Iris pigment epithelial cell (primary cell): ENCODE results near the gene SMPD3.
A peak's percentile ranks its signal among the peaks of the same experiment; 100 is the strongest.

Source experiments
- DNase-seq: peaks from one replicate; pipeline ENCODE4 v3.0.0-alpha.2; 2011; ENCODE audit warnings: low read depth

SMPD3 gene

DNA sequence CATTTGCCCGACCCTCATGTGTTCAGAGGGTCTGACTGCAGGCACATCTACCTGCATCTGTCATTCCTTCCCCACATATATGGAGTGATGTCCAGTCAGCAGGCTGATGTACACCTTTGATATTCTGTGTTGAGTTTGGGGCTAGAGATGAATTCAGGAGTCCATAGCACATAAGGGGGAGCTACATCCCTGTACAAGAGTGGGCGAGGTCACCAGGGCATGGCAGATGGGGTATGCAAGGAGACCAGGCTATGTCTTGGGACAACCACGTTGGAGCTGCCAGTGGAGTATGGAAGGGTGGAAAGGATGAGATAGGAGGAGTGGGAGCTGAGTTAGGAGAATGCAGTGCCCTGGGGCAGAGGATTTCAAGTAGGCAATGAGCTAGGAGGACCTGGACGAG, 15.0 kb downstream of the SMPD3 start:
- DNase-seq: no peak

DNA sequence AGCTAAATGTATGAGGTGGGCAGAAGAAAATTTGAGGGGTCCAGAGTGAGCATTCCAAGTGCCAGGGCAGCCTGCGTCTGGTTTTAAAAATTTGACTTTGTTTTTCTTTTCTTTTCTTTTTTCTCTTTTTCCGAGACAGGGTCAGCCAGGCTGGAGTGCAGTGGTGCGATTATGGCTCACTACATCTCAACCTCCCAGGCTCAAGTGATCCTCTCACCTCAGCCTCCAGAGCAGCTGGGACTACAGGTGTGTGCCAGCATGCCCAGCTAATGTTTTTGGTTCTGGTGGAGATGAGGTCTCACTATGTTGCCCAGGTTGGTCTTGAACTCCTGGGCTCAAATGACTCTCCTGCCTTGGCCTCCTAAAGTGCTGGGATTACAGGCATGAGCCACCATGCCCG, 15.6 kb downstream of the SMPD3 start:
- no peak for DNase-seq

DNA sequence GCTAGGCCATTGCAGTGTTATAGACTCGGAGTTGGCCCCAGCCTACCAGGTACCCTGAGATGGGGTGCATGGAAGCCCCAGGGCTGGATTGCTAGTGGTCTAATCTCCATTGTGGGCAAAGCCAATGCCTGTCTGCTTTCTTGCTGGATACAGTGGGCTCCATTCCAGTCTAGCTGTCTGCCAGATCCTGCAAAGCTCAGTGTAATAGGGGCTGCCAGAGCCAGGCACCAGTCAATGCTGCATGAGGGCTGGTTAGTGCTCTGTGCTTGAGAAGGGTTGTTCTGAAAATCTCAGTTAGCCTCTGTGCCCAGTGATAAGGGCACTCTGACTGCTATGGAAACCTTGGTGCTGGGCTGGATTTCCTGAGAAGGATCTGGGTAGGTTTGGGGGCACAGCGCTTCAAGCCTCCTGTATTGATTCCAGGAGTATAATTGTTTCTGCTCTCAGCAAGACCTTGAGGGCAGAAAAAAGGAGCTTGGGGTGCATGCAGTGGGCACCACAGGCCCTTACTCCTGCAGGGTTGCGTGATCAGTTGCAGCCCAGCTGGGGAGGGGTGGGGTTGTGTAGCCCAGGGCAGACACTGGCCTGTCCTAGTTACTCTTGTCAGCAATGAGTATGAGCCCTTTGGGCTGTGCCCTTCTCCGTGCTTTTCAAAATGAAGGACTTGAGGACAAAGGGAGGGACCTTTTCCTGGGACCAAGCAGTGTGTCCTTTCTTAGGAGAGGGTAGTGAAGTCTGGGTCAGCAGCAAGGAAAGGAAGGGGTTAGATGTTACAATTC, 19.0 kb downstream of the SMPD3 start:
- DNase-seq: no peak

DNA sequence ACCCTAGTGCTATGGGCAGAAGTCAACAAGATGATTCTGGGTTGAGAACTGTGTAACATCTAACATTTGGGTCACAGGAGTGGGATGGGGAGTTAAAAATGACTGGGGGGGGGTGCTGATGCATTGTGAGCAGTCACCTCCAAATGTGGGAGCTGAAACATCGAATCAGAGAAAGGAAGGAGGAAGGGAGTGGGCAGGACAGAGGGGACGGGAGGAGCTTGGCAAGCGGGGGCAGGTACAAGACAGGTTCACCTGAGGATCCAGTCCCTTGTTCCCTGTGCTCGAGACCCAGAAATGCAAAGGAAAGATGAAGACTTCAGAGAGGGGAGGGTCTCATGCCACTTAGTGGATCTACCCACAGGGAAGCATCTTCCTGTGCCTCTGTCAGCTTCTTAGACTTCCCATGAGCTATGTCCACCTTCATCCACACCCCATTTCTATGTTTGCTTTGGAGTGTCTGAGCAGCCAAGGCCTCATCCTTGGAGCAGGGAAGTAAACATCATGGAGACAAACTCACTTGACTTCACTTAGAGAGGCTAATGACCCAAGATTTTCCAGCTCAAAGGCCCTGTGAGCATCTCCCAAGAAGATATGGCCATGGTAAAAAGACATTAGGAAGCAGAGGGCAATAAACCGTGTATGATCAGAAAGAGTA, 20.5 kb downstream of the SMPD3 start:
- DNase-seq: no peak

DNA sequence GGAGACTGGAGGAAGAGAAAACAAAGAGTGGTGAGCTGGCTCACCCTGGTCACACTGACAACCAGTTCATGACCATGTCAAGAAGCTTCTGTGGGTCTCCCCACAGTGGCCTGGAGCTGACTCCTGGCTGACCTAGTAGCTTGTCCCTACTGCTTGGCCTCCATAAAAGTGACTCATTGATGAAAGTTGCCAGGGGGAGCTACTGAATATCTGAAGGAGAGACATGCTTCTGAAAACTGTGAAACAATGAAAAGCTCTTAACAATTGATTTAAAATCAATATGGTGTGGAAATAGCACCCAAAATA, 22.0 kb downstream of the SMPD3 start:
- peak; percentile 27 for DNase-seq

DNA sequence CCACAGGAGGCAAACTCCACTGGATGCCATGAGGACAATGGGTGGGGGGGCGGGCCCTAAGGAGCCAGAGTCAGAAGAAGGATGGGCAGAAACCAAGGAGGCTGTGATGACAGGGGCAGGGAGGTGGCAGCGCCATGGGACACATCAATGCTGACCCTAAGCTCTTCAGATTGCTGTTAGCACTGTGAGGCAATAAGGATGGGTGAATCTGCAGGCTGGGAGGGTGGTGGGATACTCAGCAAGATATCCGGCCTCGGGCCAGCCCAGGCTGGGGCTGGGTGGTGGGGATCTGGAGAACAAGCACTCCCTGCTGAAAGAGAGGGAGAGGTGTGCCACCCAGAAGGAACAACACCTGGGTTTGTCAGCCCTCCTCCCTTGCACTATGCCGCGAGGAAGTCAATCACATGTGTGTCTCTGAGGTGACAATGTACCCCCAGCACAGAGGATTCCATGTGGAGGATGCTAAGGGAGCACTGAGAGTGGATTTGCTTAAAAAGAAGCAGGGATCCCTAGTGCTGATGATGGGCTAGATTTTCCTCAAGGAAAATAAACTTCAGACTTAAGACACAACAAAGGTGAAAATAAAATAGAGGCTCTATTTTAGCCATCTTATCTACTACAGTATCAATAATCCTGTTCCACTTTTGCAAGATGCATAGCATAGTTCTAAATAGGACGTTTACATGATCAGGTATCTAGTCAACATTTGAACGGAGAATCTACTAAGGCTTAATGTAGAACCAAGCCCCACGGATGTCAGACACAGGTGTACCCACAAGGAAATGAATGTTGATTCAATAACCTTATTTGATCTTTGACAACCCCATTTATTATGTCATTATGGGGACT, 22.6 kb downstream of the SMPD3 start:
- no peak for DNase-seq

DNA sequence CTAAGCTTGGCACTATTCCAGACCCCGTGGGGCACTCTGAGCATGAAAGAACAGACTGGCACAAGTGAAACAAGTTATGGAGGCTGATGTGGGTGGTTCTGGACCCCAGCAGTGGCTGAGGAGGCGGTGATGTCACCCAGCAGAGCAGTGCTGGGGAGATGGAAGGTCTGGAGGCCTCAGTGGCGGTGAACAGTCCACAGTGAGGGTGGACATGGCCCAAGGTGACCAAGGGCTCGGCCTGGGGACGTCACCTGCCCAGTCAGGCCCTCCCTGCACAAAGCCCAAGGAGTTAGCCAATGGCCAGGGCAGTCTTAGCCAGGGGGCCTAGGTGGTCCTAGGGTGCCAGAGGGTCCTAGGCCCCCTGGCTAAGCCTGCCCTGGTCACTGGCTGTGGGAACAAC, 24.5 kb downstream of the SMPD3 start:
- no peak for DNase-seq

DNA sequence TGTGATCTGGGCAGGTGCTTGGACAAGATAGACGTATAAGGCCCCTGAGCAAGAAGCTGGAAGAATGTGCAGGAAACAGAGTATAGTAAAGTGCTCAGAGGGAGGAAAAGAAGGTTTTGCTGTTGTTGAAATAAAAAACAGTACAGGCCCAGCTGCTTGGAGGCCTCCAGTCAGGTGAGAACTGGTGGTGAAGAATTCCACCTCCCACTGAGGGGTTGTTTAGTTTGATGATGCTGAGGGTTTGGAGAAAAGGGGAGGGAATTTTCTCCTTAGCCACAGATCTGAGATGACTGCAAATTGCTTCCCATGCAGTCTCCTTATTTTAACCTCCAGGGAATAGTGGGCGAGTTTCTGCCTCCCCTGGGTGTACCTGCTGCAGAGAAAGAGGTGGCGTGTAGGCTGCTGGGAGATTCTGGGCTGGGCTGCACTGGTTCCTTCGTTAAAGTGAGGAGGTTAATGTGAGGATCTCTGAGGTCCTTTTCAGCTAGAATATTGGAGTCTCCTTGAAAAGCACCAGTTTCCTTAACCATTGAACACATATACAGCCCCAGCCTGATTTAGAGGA, 25.8 kb downstream of the SMPD3 start:
- DNase-seq: no peak

DNA sequence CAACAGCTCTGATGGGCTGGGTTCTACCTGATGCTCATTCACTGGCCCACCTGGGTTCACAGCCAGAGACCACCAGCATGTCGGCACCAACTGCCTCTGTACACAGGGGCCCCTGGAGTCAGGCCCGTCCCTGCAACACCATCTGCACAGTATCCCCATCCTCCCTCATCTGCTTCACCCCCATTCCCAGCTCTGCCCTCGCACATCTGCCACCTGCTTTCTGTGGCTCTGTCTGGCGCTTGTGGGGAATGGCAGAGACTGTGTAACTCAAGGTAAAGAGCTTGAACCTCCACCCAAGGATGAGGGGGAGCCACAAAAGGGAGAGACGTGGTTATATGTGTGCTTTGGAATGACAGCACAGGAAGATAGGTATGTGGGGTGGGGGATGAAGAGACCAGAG, 27.2 kb downstream of the SMPD3 start:
- DNase-seq: no peak

DNA sequence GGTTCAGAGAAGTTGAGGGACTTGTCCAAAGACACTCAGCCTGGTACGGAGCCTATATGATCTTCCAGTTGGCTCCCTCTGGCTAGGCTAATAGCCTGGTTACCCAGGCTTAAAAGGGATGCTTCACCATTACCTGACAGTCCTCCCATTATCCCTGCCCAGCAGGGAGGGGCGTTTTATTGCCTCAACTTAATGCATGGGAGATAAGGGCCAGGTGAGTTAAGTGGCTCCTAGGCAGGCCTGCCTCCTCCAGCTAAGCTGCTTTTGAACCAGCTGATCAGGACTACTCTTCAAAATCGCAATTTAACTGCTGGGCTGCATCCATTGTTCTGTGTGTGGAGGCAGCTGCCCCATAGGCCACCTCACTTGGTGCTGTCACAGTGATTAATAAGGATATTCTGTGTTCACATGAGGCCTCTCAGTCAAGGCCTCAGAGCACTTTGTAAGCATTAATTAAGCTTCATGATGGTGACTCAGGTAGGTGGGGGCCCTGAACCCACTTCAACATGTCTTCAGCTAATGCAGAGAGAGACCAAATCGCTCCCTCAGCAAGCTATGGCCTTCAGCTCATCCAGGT, 27.9 kb downstream of the SMPD3 start:
- DNase-seq: no peak

DNA sequence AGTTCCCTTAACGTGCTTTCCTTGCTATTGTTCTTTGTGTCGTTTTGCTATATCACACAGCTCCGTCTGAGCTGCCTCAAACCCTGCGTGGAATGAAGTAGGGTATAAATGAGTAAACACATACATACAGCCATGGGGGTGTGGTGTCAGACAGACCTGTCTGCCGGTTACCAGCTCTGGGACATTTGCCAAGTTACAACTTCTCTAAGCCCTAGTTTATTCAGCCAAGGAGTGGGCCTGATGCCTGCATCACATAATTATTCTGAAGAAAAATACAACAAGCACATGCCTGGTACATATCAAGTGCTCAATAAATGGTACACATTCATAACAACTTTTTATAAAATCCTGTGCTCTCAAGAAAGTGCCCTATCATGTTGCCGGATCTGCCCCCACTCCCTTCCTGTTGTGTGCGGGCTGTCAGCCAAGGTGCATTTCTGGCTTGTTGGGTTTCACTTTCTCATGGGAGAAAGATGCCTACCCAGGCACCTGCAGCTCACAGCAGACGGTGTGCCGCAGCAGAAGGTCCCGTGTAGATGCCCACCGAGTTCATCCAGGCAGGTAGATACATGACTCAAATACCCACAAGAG, 30.5 kb downstream of the SMPD3 start:
- peak; percentile 29 for DNase-seq

DNA sequence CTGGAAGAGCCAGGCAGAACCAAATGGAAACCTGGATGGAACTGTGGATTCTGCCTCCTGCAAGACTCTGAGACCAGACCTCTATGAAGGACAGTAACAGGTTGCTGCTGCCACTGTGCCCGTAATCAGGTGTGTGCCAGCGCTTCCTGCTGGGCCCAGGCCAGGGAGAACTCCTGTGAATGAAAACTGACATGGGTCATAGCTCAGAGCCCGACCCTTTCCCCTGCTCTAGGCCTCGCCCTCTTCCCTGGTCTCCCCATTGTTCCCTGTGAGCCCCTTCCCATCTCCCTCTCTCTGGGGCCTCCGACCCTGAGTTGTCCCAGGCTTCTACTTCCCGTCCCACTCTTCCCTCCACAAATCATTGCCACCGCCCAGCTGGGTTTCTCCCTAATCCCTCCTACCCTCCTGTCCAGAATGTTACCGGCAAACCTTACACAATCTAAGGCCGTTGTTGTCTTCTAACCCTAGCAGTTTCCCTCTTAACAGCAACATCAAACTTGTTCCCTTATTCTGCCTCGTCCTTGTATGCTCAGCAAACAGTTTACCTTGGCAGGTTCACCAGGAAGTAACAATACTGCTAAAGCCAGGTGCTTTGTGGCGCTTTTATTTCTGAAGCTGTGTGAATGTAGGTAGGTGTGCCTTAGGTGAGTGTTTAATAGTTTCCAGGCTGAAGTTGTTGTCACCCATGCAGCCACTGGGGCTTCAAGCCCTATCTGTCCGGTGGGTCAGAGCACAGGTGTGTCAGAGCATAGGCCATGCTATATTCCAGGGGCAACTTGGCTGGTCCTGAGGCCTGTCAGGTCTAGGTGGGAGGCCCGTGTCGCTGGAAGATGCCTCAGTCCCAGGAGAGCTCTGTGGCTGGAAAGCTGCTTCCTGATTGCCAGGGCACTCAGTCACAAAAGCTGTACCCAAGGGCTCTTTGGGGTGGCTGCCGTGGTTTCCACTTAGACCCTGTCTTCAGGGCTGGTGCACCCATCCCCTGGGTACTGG, 32.0 kb downstream of the SMPD3 start:
- no peak for DNase-seq

DNA sequence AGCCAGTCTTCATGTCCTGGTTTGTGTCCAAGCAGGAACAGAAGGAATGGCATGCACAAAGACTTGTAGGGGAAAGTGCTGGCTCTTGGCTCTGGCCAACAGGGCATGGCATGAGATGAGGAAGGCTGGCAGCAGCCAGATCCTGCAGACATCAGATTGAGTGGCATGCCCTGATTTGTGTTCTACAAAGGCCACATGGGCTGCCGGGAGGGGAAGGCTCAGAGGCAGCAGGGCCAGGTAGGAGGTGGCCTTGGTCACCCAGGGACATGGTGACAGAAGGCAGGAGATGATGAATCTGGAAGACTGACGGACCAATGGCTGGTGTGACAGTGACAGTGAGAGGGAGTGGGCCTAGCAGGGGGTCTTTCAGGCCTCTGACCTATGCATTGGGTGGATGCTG, 33.7 kb downstream of the SMPD3 start:
- DNase-seq: no peak

DNA sequence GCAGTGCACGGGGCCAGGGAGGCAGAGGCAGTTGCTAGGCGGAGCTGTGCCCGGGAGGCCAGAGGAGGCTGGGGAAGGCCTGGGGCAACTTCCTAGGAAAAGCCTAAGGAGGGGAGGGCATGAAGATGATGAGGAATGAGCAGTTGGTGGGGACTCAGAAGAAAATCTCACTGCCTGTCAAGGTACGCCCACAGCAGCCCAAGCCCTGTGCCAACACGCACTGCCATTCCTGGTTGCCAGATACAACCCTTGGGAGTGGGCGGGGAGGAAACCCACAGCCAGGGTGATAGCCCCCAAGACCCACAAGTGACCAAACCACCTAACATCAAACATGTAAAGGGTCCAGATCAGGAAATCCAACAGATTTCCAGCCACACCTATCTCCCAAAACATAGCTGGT, 36.2 kb downstream of the SMPD3 start:
- no peak for DNase-seq

DNA sequence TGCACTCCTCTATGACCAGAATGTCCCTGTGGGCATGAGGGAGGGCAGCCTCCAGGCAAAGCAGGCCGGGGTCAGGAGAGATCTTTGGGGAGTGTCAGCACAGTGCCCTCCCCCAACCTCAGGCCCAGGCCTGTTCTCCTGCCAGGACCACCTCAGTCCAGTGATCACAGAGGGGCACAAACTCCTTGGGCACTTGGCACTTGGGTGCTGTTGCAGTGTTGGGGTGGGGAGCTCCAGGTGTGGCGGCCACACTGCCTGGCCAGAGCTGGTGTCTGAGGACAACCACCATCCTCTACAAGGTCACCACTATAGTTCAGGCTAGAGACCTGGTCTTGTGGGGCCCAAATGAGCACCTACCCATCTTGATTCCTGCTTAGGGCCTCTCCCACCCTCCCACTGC, 37.2 kb downstream of the SMPD3 start:
- DNase-seq: no peak

DNA sequence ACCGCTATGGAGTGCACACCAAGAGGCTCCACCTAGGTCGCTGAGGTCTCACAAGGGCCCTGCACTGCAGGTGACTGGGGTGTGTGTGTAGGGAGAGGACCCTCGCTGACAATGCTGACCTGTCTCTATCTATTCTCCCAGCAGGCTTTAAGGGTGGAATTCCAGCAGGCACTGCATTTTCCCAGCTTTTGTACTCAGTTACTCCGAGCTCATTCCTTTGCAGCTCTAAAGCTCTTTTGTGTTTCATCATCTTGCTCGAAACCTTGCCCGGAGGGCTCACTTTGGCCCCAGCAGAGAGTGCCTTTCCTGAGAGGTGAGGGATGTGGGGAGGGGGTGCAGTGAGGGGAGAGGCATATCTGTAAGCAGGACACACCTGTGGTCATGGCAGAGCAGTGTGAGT, 39.3 kb downstream of the SMPD3 start:
- no peak for DNase-seq

DNA sequence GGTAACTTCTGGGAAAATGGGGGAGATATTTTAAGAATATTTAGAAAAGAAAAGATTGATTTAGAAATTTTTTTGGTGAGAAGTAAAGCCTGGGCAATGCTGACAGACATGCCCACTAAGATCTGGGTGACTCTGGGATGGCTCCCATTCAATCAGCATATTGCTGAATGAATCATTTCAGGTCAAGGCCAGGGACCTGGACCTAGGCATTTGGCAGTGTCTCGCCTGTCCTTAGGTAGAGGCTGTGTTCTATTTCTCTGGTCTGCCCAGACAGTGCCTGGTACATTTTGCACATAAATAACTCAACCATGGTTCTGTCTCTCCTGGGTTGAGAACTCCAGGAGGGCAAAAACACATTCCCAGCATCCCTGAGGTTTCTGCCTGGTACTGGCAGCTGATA, 39.9 kb downstream of the SMPD3 start:
- no peak for DNase-seq

DNA sequence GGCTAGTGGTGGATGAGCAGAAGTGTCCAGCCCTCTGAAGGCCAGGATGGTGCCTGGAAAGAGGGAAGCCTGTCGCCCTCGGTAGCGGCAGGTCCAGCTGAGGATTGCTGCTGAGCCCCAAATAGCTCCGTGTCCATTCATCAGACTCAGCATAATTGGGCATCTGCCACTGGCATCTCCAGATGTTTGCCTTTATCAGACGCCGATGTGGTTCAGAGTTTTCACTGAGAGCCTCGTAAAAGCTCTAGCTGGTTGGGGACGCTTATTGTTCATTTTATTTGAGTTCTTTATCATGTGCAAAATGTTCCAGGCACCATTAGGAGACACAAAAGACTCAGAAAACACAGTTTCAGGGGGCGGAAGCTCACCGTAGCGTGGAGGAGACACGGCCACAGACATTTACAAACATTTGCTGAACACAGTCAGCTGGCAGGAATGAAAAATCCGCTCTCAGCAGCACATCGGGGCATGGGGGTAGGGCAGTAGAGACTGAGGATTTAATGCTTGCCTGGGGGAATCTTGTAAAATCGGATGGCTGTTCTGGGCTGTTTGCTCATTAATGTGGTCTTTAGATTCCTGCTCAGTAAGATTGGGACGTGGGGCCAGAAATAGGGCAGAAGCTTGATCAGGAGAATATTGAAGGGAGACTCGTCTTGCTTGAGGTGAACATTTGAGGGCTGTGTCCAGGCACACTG, 41.7 kb downstream of the SMPD3 start:
- DNase-seq: peak; percentile 52

DNA sequence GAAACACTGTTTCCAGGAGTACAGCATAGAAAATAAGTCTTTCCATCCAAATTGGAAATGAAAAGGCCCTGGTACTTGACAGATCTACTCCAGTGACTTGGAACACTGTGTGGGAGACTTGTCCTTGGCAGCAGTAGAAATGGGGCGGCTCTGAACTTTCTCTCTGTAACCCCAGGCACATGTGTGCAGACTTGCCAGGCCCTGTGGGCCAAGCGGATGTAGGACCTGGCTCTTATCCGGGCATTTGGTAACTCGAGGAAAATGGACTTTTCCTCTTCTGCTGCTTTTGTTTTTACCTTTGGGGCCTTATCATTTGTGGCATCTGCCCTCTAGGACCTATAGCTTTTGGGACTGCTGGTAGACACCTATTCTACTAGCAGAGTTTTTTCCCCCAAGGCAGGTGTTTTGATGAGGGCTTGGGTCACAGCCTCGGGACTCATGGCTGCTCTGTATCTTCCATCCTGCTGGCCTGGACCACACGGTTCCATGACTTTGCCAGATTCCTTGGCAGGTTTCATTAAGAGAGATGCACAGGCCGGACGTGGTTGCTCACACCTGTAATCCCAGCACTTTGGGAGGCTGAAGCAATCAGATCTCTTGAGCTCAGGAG, 43.5 kb downstream of the SMPD3 start:
- no peak for DNase-seq

DNA sequence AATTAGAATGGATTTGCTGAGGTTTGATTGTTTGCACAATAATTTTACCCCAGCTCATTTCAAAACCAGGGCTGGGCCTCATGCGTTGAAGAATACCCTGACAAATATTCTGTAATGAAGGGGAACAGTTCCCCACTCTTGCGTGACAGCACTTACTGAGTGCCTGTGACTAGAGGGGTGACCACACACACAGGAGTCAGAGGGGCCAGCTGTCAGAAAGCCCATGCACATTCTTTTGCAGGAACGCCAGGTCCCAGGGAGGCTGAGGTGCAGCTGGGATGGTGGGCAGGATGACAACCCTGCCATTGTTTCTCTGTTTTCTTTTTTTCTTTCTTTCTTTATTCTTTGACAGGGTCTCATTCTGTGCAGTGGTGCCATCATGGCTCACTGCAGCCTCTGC, 44.6 kb downstream of the SMPD3 start:
- DNase-seq: no peak
